ENCODE measurements around the gene LPP. TPM values are rescaled to one million over a fixed set of nuclear protein-coding genes. Genes with fewer than 3 reads are reported as not detected.

The LPP gene
- total RNA-seq, 1 donor from 2014 or later: 23.1 TPM

GRCh38 chr3:188266562-188267274 lies 112.8 kb downstream of the LPP start:
- no peak overlapping the region for H3K27ac Mint-ChIP-seq (ENCODE audit: unreplicated experiment)
- H3K4me3 Mint-ChIP-seq (ENCODE audit: unreplicated experiment): no peak overlapping the region
- H3K9me3 Mint-ChIP-seq (ENCODE audit: unreplicated experiment): no peaks in the 10 kb centered on the region
- H3K4me1 Mint-ChIP-seq (ENCODE audit: low read depth, unreplicated experiment): peaks cover 10% of the 10 kb centered on the region
- TF ChIP-seq, protein P1, sequence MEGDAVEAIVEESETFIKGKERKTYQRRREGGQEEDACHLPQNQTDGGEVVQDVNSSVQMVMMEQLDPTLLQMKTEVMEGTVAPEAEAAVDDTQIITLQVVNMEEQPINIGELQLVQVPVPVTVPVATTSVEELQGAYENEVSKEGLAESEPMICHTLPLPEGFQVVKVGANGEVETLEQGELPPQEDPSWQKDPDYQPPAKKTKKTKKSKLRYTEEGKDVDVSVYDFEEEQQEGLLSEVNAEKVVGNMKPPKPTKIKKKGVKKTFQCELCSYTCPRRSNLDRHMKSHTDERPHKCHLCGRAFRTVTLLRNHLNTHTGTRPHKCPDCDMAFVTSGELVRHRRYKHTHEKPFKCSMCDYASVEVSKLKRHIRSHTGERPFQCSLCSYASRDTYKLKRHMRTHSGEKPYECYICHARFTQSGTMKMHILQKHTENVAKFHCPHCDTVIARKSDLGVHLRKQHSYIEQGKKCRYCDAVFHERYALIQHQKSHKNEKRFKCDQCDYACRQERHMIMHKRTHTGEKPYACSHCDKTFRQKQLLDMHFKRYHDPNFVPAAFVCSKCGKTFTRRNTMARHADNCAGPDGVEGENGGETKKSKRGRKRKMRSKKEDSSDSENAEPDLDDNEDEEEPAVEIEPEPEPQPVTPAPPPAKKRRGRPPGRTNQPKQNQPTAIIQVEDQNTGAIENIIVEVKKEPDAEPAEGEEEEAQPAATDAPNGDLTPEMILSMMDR (IDR thresholded peaks at IDR 0.05; ENCODE audit: partially characterized antibody, unreplicated experiment): no peak
- no peak for DNase-seq
- no peaks in the 10 kb centered on the region for H3K36me3 Mint-ChIP-seq (ENCODE audit: unreplicated experiment)
- H3K27me3 Mint-ChIP-seq (ENCODE audit: unreplicated experiment): no peaks in the 10 kb centered on the region

GRCh38 chr3:188267790-188268335 lies 113.9 kb downstream of the LPP start:
- DNase-seq: no peak
- H3K27ac Mint-ChIP-seq (ENCODE audit: unreplicated experiment): no peak overlapping the region
- TF ChIP-seq, protein P1 (IDR thresholded peaks at IDR 0.05; ENCODE audit: partially characterized antibody, unreplicated experiment): no peak
- H3K36me3 Mint-ChIP-seq (ENCODE audit: unreplicated experiment): no peaks in the 10 kb centered on the region
- no peak overlapping the region for H3K4me3 Mint-ChIP-seq (ENCODE audit: unreplicated experiment)
- peaks cover 12% of the 10 kb centered on the region for H3K4me1 Mint-ChIP-seq (ENCODE audit: low read depth, unreplicated experiment)
- H3K9me3 Mint-ChIP-seq (ENCODE audit: unreplicated experiment): no peaks in the 10 kb centered on the region
- no peaks in the 10 kb centered on the region for H3K27me3 Mint-ChIP-seq (ENCODE audit: unreplicated experiment)

- Mint-ChIP-seq H3K36me3 (ENCODE audit: unreplicated experiment) (no peaks in the 10 kb centered on the region), H3K4me3 (ENCODE audit: unreplicated experiment) (no peak overlapping the region), H3K27me3 (ENCODE audit: unreplicated experiment) (no peaks in the 10 kb centered on the region), H3K4me1 (ENCODE audit: low read depth, unreplicated experiment) (peaks cover 12% of the 10 kb centered on the region), H3K9me3 (ENCODE audit: unreplicated experiment) (no peaks in the 10 kb centered on the region), H3K27ac (ENCODE audit: unreplicated experiment) (no peak overlapping the region)
- no peak for DNase-seq
- TF ChIP-seq, protein P1 (IDR thresholded peaks at IDR 0.05; ENCODE audit: partially characterized antibody, unreplicated experiment): no peak
These were observed 114.4 kb downstream of the LPP start for GRCh38 chr3:188268336-188268735.

GRCh38 chr3:188269040-188269439 lies 115.1 kb downstream of the LPP start:
- no peaks in the 10 kb centered on the region for H3K9me3 Mint-ChIP-seq (ENCODE audit: unreplicated experiment)
- H3K4me3 Mint-ChIP-seq (ENCODE audit: unreplicated experiment): no peak overlapping the region
- no peaks in the 10 kb centered on the region for H3K27me3 Mint-ChIP-seq (ENCODE audit: unreplicated experiment)
- H3K27ac Mint-ChIP-seq (ENCODE audit: unreplicated experiment): no peak overlapping the region
- H3K4me1 Mint-ChIP-seq (ENCODE audit: low read depth, unreplicated experiment): peaks cover 12% of the 10 kb centered on the region
- DNase-seq: no peak
- H3K36me3 Mint-ChIP-seq (ENCODE audit: unreplicated experiment): no peaks in the 10 kb centered on the region
- TF ChIP-seq, protein P1 (IDR thresholded peaks at IDR 0.05; ENCODE audit: partially characterized antibody, unreplicated experiment): no peak

GRCh38 chr3:188270423-188270972 lies 116.5 kb downstream of the LPP start:
- no peak overlapping the region for H3K4me3 Mint-ChIP-seq (ENCODE audit: unreplicated experiment)

More at GRCh38 chr3:188270423-188270972, 116.5 kb downstream of the LPP start:
- Mint-ChIP-seq H3K4me1 (ENCODE audit: low read depth, unreplicated experiment) (peaks cover 12% of the 10 kb centered on the region), H3K9me3 (ENCODE audit: unreplicated experiment) (no peaks in the 10 kb centered on the region), H3K27ac (ENCODE audit: unreplicated experiment) (no peak overlapping the region), H3K27me3 (ENCODE audit: unreplicated experiment) (peaks cover 1% of the 10 kb centered on the region), H3K36me3 (ENCODE audit: unreplicated experiment) (no peaks in the 10 kb centered on the region)
- DNase-seq: no peak
- TF ChIP-seq, protein P1 (IDR thresholded peaks at IDR 0.05; ENCODE audit: partially characterized antibody, unreplicated experiment): no peak

Measured in glutamatergic neuron (in vitro differentiated cells).